ENCODE data around the gene SRR.

DNA sequence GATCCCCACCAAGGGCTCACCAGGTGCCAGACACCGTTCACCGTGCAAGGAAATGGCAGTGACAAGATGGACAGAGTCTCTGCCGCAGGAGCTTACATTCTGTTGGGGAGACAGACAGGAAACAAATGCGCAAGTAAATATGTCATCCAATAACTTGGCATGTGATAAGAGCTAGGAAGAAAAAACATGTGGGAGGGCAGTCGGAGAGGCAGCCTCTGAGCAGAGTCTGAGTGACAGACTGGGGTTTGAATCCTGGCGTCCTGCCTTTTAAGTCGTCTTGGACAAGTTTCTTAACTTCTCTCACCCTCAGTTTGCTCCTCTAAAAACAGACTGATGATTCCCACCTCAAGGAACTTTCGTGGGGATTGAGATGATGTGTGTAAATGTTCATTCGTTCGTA, 40.8 kb downstream of the SRR start:
- TF ChIP-seq, protein P1, sequence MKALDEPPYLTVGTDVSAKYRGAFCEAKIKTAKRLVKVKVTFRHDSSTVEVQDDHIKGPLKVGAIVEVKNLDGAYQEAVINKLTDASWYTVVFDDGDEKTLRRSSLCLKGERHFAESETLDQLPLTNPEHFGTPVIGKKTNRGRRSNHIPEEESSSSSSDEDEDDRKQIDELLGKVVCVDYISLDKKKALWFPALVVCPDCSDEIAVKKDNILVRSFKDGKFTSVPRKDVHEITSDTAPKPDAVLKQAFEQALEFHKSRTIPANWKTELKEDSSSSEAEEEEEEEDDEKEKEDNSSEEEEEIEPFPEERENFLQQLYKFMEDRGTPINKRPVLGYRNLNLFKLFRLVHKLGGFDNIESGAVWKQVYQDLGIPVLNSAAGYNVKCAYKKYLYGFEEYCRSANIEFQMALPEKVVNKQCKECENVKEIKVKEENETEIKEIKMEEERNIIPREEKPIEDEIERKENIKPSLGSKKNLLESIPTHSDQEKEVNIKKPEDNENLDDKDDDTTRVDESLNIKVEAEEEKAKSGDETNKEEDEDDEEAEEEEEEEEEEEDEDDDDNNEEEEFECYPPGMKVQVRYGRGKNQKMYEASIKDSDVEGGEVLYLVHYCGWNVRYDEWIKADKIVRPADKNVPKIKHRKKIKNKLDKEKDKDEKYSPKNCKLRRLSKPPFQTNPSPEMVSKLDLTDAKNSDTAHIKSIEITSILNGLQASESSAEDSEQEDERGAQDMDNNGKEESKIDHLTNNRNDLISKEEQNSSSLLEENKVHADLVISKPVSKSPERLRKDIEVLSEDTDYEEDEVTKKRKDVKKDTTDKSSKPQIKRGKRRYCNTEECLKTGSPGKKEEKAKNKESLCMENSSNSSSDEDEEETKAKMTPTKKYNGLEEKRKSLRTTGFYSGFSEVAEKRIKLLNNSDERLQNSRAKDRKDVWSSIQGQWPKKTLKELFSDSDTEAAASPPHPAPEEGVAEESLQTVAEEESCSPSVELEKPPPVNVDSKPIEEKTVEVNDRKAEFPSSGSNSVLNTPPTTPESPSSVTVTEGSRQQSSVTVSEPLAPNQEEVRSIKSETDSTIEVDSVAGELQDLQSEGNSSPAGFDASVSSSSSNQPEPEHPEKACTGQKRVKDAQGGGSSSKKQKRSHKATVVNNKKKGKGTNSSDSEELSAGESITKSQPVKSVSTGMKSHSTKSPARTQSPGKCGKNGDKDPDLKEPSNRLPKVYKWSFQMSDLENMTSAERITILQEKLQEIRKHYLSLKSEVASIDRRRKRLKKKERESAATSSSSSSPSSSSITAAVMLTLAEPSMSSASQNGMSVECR (CRISPR knock-in tag; IDR thresholded peaks at IDR 0.05), result no peak
- TF ChIP-seq TOE1 (IDR thresholded peaks at IDR 0.05; ENCODE audit: borderline replicate concordance) (no peak), TOE1 (CRISPR knock-in tag; IDR thresholded peaks at IDR 0.05; ENCODE audit: borderline replicate concordance, low read depth) (no peak), POLR2A (conservative IDR thresholded peaks at IDR 0.05) (no peak), CTCF (IDR thresholded peaks at IDR 0.05 in 2 of 3, conservative IDR thresholded peaks at IDR 0.05 in 1 of 3; ENCODE audit: insufficient read depth in 2 of 3, low read depth in 1 of 3, low read length in 3 of 3) (no peak), ZSCAN29 (IDR thresholded peaks at IDR 0.05) (no peak), MXI1 (IDR thresholded peaks at IDR 0.05; ENCODE audit: low read depth, low read length) (no peak), ZNF274 (IDR thresholded peaks at IDR 0.05; ENCODE audit: borderline replicate concordance, low read depth, low read length) (no peak), KHSRP (IDR thresholded peaks at IDR 0.05) (no peak), ZNF41 (CRISPR knock-in tag; conservative IDR thresholded peaks at IDR 0.05) (no peak)
- TF ChIP-seq, protein P2, sequence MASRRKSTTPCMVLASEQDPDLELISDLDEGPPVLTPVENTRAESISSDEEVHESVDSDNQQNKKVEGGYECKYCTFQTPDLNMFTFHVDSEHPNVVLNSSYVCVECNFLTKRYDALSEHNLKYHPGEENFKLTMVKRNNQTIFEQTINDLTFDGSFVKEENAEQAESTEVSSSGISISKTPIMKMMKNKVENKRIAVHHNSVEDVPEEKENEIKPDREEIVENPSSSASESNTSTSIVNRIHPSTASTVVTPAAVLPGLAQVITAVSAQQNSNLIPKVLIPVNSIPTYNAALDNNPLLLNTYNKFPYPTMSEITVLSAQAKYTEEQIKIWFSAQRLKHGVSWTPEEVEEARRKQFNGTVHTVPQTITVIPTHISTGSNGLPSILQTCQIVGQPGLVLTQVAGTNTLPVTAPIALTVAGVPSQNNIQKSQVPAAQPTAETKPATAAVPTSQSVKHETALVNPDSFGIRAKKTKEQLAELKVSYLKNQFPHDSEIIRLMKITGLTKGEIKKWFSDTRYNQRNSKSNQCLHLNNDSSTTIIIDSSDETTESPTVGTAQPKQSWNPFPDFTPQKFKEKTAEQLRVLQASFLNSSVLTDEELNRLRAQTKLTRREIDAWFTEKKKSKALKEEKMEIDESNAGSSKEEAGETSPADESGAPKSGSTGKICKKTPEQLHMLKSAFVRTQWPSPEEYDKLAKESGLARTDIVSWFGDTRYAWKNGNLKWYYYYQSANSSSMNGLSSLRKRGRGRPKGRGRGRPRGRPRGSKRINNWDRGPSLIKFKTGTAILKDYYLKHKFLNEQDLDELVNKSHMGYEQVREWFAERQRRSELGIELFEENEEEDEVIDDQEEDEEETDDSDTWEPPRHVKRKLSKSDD (conservative IDR thresholded peaks at IDR 0.05; ENCODE audit: low read length), result no peak
